K562 (cell line): ENCODE data around the gene TPGS1. TPM values are rescaled to one million over a fixed set of nuclear protein-coding genes. Genes with fewer than 3 reads are reported as not detected.

Experiments
- BCL6 ChIP-seq: fragments of 250-450 bp; sonication (Bioruptor Pico); IDR thresholded peaks from 2 replicates; pipeline ENCODE4 v1.4.0; 2020
- CBFA2T2 ChIP-seq: fragments of 450-650 bp; conservative IDR thresholded peaks from 2 replicates; pipeline ENCODE4 v1.6.1; 2017; ENCODE audit warnings: mild to moderate bottlenecking
- CBX1 ChIP-seq: sonication (generic); IDR thresholded peaks from 2 replicates; pipeline ENCODE4 v1.6.1; 2016; ENCODE audit warnings: antibody characterized with exemption, low read depth, mild to moderate bottlenecking
- DIDO1 ChIP-seq: fragments of 450-650 bp; IDR thresholded peaks from 2 replicates; pipeline ENCODE4 v1.6.1; 2016; ENCODE audit warnings: low read depth, missing biosample characterization, missing genetic modification characterization
- ETV5 ChIP-seq: sonication (generic); formaldehyde crosslinking; IDR thresholded peaks from 2 replicates; pipeline ENCODE4 v1.4.0; 2020; ENCODE audit warnings: low read depth, mild to moderate bottlenecking, missing genetic modification reagents
- HDAC2 ChIP-seq: fragments of 450-650 bp; IDR thresholded peaks from 2 replicates; pipeline ENCODE4 v1.6.1; 2016; ENCODE audit warnings: mild to moderate bottlenecking
- HNRNPLL ChIP-seq: fragments of 200-400 bp; formaldehyde crosslinking; IDR thresholded peaks from 2 replicates; pipeline ENCODE4 v1.6.1; 2017; ENCODE audit warnings: low read length, low read depth, mild to moderate bottlenecking; ENCODE audit not compliant: poor library complexity, severe bottlenecking
- POLR2A ChIP-seq: fragments of 450-650 bp; conservative IDR thresholded peaks from 2 replicates; pipeline ENCODE4 v1.6.1; 2016
- PYGO2 ChIP-seq: fragments of 450-650 bp; IDR thresholded peaks from 2 replicates; pipeline ENCODE4 v1.6.1; 2016; ENCODE audit warnings: mild to moderate bottlenecking, missing genetic modification characterization, moderate library complexity, missing compliant biosample characterization
- SMARCA4 ChIP-seq: fragments of 450-650 bp; IDR thresholded peaks from 2 replicates; pipeline ENCODE4 v1.6.1; 2016
- ZNF124 ChIP-seq: sonication (generic); formaldehyde crosslinking; IDR thresholded peaks from 2 replicates; pipeline ENCODE4 v1.8.1; 2022; ENCODE audit warnings: missing genetic modification reagents
- ZNF444 ChIP-seq: fragments of 250-450 bp; sonication (Bioruptor Pico); IDR thresholded peaks from 2 replicates; pipeline ENCODE4 v1.4.0; 2020; ENCODE audit warnings: mild to moderate bottlenecking, moderate library complexity
- ZNF512 ChIP-seq: IDR thresholded peaks from 2 replicates; pipeline ENCODE4 v1.6.1; 2016; ENCODE audit warnings: missing genetic modification characterization, missing compliant biosample characterization
- ZNF57 ChIP-seq: fragments of 450-650 bp; formaldehyde crosslinking; IDR thresholded peaks from 2 replicates; pipeline ENCODE4 v1.4.0; 2020; ENCODE audit warnings: mild to moderate bottlenecking, moderate library complexity
- ZNF76 ChIP-seq: fragments of 250-450 bp; sonication (Bioruptor Pico); IDR thresholded peaks from 2 replicates; pipeline ENCODE4 v1.4.0; 2020; ENCODE audit warnings: mild to moderate bottlenecking, moderate library complexity, borderline replicate concordance
- polyA plus RNA-seq, 8 experiments: library from polyadenylated mRNA; depleted of rRNA in 4 of 8; stranded (reverse) in 5 of 8; unstranded in 3 of 8; fragments of >200 nt; fragmentation: Nextera tagmentation in 2 of 8; fragmentation: Illumina TruSeq in 1 of 8; extraction: Ambion mirVana in 2 of 8; extraction: Trizol in 1 of 8; gene quantifications; 2 replicates each; pipeline versions ENCODE4 v1.2.1 to v1.2.3, GENCODE V29; 2011 to 2014; ENCODE audit warnings: inconsistent platforms in 1 of 8, missing spikeins in 1 of 8
- total RNA-seq, 7 experiments: library from RNA; depleted of rRNA in 6 of 7; stranded (reverse); fragments of >200 nt in 6 of 7; fragmentation: Illumina TruSeq in 2 of 7; extraction: Trizol in 2 of 7; gene quantifications; 2 replicates each; pipeline versions ENCODE4 v1.2.1 to v1.2.3, GENCODE V29; 2011 to 2021; ENCODE audit warnings: low replicate concordance in 1 of 7
- TF ChIP-seq, protein P1 (sequence below): fragments of 450-650 bp; formaldehyde crosslinking; IDR thresholded peaks from 2 replicates; pipeline ENCODE4 v1.4.0; 2020; ENCODE audit warnings: mild to moderate bottlenecking, moderate library complexity
- TF ChIP-seq, protein P2 (sequence below), 2 experiments: fragments of 450-650 bp; IDR thresholded peaks; 2 replicates each; pipeline ENCODE4 v1.6.1; 2016
- TF ChIP-seq, protein P3 (sequence below): fragments of 450-650 bp; IDR thresholded peaks from 2 replicates; pipeline ENCODE4 v1.6.1; 2016; ENCODE audit warnings: missing biosample characterization, missing genetic modification characterization
- TF ChIP-seq, protein P4 (sequence below): fragments of 450-650 bp; IDR thresholded peaks from 2 replicates; pipeline ENCODE4 v1.6.1; 2017; ENCODE audit warnings: antibody characterized with exemption

The TPGS1 gene
- total and polyA plus RNA-seq, 9 of the 15 experiments (the other 6 are each of a cell fraction or from before 2014, with no cell fraction given), result 0.30 to 31.6 (median 1.2) TPM; not detected in 2

DNA sequence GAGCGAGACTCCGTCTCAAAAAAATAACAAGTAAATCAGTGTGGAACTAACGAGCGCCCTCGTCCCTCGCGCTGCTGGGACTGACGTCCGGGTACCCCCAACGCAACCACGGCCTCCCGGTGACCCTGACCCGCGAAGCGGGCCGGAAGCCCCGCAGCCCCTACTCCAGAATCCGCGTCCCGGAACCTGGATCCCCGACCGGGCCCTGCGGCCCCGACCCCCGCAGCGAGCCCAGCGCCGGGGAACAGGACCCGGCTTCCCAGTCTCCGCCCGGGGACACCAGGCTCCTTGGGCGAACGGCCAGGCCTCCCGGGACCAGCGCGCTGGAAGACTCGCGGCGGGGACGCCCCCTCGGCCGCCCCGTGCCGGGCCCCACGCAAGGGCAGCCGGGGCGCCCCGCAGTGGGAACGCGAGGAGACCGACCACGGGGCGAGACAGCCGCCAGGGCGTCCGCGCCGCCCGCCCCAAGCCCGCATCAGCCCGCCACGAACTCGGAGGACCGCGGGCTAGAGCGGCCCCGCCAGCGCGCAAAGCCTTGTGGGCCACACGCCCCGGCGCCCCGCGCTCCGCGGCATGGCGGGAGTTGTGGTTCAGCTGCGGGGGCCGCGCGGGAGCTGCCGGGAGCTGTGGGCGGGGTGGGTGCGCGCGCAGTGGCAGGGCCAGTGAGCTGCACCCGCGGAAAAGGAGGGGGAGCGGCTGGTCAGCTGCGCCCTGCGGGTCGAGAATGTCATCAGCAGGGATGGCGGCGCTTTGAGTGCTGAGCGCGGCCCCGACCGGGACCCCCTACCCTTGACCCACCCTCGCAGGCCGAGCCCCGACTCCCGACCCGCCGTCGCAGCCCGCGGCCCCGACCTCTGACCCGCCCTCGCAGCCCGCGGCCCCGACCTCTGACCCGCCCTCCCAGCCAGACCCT is 18.5 kb upstream of the TPGS1 start (continued):
- TF ChIP-seq, protein P1, sequence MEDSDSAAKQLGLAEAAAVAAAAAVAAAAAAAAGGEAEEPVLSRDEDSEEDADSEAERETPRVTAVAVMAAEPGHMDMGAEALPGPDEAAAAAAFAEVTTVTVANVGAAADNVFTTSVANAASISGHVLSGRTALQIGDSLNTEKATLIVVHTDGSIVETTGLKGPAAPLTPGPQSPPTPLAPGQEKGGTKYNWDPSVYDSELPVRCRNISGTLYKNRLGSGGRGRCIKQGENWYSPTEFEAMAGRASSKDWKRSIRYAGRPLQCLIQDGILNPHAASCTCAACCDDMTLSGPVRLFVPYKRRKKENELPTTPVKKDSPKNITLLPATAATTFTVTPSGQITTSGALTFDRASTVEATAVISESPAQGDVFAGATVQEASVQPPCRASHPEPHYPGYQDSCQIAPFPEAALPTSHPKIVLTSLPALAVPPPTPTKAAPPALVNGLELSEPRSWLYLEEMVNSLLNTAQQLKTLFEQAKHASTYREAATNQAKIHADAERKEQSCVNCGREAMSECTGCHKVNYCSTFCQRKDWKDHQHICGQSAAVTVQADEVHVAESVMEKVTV, result no peak
- TF ChIP-seq ZNF444 (CRISPR knock-in tag), result no peak
- TF ChIP-seq DIDO1 (tag), result no peak
- TF ChIP-seq BCL6, result no peak
- TF ChIP-seq ZNF512 (tag), result no peak
- no peak for TF ChIP-seq PYGO2 (tag)
- TF ChIP-seq, protein P2, sequence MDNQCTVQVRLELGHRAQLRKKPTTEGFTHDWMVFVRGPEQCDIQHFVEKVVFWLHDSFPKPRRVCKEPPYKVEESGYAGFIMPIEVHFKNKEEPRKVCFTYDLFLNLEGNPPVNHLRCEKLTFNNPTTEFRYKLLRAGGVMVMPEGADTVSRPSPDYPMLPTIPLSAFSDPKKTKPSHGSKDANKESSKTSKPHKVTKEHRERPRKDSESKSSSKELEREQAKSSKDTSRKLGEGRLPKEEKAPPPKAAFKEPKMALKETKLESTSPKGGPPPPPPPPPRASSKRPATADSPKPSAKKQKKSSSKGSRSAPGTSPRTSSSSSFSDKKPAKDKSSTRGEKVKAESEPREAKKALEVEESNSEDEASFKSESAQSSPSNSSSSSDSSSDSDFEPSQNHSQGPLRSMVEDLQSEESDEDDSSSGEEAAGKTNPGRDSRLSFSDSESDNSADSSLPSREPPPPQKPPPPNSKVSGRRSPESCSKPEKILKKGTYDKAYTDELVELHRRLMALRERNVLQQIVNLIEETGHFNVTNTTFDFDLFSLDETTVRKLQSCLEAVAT (IDR thresholded peaks at IDR 0.05), result no peak
- TF ChIP-seq SMARCA4, result no peak
- no peak for TF ChIP-seq CBFA2T2
- TF ChIP-seq ZNF57 (CRISPR knock-in tag), result no peak
- TF ChIP-seq POLR2A, result no peak; the same call in none of the 2 replicates
- TF ChIP-seq HNRNPLL, result peak; percentile 28
- TF ChIP-seq, protein P3, sequence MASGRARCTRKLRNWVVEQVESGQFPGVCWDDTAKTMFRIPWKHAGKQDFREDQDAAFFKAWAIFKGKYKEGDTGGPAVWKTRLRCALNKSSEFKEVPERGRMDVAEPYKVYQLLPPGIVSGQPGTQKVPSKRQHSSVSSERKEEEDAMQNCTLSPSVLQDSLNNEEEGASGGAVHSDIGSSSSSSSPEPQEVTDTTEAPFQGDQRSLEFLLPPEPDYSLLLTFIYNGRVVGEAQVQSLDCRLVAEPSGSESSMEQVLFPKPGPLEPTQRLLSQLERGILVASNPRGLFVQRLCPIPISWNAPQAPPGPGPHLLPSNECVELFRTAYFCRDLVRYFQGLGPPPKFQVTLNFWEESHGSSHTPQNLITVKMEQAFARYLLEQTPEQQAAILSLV, result no peak
- TF ChIP-seq, protein P4, sequence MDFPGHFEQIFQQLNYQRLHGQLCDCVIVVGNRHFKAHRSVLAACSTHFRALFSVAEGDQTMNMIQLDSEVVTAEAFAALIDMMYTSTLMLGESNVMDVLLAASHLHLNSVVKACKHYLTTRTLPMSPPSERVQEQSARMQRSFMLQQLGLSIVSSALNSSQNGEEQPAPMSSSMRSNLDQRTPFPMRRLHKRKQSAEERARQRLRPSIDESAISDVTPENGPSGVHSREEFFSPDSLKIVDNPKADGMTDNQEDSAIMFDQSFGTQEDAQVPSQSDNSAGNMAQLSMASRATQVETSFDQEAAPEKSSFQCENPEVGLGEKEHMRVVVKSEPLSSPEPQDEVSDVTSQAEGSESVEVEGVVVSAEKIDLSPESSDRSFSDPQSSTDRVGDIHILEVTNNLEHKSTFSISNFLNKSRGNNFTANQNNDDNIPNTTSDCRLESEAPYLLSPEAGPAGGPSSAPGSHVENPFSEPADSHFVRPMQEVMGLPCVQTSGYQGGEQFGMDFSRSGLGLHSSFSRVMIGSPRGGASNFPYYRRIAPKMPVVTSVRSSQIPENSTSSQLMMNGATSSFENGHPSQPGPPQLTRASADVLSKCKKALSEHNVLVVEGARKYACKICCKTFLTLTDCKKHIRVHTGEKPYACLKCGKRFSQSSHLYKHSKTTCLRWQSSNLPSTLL, result no peak
- TF ChIP-seq ZNF124 (CRISPR knock-in tag), result 0 out of 2 replicates have a peak, but pooled peaks have one; percentile 52
- TF ChIP-seq CBX1, result no peak; the same call in 1 of the 2 replicates
- TF ChIP-seq ZNF76, result peak; percentile 98
- no peak for TF ChIP-seq ETV5
- no peak for TF ChIP-seq HDAC2
